GM19351 (cell line): Measurements from ENCODE around the gene FLRT2.

ENCODE experiments used
- ATAC-seq: cut with Tn5 transposase; IDR thresholded peaks from one replicate; pipeline ENCODE4 v1.9.1; 2021; ENCODE audit warnings: mild to moderate bottlenecking, moderate library complexity; ENCODE audit not compliant: unreplicated experiment

Gene FLRT2

DNA sequence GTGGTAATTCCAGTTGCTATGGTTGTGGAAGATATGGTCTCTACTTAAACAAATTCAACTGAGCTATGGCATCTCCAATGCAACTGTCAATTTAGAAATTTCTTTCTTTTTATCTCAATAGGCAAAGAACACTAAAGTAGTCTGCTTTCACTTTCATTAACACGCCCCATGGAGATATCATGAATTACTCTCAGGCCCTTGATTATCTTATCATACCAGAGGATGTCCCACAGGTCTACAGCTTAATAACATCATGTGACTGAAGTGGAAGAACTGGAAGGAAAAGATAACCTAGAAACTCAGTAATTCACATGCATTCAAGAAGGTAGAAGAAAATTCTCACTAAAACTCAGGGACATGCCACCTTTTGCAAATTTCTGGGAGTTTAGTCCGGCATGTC is 114.3 kb downstream of the FLRT2 start:
- no peak for ATAC-seq

DNA sequence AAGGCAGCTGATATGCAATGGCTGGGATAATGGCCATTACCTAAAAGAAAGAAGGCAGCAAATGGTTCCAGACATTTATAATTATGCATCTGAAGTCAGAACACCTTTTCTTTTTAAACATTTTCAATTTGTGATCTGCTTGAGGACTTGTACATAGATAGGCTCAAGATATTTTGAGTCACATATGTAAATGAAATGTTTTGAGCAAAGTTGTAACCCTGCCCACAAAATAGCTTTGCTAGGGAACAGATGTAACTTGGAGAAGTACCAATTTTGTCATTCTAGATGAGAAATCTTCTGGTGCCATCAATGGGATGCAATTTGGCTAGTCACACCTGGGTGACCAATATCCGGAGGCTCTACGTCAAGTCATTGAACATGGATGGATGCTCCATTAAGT is 123.1 kb downstream of the FLRT2 start:
- no peak for ATAC-seq

DNA sequence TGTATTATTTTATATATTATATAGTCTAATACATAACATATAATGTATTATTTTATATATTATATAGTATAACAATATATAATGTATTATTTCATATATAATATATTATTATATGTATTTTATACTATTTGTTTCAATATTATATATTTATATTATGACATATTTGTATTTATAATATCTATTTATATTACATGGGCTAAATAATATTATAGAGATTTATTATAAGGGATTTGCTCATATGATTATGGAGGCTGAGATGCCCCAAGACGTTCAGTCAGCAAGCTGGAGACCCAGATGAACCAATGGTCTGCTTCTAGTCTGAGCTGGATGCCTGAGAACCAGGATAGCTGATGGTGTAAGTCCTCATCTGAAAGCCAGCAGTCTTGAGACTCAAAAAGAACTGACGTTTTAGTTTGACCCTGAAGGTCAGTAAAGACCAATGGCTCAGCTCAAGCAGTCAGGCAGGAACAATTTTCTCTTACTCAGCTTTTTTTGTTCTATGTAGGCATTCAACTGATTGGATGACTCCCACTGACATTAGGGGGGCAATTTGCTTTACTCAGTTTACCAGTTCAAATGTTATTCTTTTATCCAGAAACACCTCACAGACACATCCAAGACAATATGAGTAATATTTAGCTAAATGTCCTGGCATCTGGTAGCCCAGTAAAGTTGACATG is 130.4 kb downstream of the FLRT2 start:
- no peak for ATAC-seq

DNA sequence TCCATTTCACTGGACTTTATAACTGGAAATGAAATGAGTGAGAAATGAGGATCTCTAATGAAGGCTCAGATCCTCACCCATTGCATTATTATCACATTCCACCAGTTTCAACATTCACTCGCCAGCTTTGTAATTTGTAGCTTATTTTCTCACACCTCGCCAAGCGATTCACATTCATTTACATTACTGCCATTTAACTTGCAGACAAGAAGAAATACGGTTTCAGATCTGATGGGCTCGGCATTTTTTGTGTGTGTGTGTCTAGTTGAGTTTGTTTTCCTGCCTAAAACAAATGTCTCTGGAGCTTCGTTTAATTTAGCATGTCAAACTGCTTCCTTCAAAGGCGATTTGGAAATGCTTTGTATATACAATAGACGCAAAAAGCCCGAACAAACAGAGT is 132.2 kb downstream of the FLRT2 start:
- ATAC-seq = no peak

DNA sequence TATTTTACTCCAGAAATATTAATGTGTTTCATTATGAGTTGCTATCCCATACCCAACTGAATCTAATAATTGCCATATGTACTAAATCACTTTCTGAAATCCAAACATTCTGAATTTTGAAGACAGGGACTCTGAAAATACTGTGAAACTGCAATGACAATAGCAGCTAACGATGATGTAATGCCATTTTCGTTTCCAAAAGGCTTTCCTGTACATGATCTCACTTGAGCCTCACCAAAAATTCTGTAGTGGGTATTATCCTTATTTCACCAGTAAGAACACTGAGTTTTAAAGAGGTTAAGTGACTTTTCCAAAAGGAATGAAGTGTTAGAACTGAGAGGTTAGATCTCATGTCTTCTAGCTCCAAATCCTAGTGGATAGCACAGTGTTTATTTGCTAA is 133.3 kb downstream of the FLRT2 start:
- ATAC-seq = no peak

DNA sequence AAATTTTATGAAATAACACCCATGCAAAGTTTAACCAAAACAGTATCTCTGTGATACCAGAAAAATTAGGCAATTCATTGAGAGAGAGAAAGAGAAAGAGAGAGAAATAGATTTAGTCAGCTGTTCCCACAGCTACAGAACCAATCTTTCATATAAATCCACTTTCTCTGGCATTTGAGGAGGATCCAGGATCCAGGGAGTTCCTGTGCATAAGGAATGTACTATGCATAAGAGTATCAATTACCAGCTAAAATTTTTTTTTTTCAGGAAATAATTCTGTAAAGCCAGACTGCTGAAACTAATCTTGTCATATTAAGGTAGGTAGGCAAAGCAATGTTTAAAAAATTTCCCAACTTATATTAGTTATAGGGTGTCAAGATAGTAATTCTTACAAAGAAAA is 133.7 kb downstream of the FLRT2 start:
- ATAC-seq = no peak

DNA sequence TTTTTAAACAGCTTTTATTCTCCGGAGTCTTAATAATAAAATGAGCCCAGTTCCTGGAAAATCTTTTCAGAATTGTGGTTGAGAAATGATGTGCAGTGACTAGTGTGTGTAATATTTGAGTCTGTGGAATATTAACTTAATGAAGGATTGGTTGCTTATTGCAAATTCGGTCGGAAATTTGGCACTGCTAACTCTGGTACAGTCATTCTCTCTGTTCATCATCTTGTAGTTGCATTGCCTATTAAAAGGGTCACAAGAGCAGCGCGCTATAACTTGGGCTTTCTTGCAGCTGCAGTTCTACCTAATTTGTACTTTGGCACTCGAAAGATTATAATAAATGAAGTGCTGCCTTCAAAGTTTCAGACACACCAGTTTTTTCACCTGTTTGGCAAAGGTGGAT is 146.0 kb downstream of the FLRT2 start:
- no peak for ATAC-seq

DNA sequence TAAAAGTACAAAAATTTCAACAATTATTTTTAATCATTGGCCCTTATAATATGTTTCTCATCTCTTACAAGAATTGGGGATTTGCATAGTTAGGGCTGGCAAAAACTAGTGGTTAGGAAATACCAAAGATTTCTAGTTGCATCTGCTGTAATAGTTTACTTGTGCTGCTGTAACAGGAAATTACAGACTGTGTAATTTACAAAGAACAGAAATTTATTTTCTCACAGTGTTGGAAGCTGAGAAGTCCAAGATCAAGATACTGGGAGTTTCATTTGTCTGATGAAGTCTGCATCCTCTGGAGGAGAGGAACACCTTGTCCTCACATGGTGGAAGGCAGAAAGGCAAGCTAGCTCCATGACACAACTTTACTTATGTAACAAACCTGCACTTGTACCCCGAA is 157.0 kb downstream of the FLRT2 start:
- ATAC-seq = no peak

DNA sequence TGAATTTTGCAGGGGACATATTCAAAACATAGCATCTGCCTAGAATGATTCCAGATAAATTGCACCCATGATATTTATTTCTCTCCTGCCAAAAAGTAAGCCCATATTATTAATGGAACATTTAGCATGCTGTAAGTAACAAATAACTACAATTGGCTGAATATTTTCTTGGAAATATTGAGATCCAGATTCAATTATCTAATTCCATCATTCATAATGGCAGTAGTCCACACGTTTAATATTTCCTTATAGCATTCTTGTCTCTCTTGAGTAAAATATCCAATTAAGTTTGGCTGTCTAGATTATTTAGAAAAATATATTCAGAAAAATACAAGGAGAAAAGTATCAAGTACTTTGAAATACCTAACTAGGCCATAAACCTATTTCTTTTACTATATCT is 157.5 kb downstream of the FLRT2 start:
- no peak for ATAC-seq

DNA sequence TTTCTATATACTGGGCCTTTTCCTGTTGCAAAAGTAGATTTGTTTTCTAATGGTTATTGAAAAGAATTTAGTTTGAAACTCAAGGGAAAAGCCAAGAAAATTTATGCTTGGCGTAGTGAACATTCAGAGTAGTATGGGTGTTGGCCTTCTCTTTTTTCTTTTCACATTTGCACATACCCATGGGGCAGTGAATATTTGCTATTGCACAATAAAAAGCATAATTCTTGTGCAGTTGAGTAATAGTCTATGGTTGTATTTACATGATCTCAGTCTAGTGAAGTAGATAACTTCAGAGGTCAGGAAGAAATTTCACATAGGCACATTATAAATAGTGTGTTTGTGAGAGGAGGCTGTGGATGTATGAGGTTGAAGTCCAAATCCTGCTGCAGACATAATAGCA is 158.1 kb downstream of the FLRT2 start:
- no peak for ATAC-seq

DNA sequence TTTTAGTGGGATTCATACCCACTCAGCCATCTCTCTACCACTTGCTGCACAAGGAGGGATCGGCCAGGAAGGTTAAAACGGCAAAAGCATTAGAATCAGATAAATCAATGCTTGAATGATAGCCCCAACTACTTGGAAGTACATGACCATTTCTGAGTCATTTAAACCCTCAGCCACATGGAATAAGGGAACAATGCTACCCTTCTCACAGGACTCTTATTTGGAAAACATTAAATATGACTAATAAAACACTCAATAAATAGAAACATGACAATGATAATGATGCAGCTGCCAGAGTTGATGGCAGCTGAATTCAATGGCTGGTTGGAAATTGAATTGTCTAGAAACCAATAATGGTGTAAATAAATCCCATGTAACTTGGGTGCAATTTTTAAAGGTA is 165.4 kb downstream of the FLRT2 start:
- ATAC-seq = no peak

DNA sequence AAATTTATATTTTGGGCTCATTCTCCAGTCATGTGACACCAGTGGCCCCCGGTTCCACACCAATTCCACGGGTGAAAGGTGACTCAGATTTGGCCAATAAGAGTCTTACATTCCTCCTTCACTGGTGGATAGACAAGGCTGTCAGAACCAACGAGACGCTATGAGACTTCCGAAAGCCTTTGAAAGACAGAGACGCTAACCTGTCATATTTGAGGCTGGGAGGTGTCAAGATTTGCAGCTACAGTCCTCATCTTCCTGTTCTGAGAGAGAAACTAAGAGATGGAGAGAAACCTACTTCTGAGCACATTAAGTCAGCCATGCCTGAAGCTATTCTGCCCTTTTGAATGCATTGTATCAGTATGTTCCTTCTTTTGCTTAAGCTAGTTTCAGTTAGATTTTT is 171.2 kb downstream of the FLRT2 start:
- no peak for ATAC-seq

DNA sequence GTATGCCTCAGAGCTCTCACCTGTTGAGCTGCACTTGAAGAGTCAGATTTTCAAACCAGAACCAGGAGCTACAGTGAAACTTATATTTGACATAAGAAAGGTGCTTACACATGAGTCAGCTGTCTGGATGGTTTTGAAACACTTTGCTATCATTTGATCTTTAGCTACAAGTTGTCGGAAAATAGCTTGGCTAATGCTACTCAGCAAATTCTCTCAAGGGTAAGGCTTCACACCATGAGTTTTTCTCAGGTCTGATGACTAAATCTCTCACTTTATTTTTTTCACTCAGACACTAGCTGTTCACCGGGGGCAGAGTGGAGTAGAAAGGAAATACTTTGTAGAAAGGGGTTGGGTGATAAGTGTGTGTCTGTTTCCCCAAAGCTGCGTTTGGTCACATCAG is 171.8 kb downstream of the FLRT2 start:
- ATAC-seq = no peak

DNA sequence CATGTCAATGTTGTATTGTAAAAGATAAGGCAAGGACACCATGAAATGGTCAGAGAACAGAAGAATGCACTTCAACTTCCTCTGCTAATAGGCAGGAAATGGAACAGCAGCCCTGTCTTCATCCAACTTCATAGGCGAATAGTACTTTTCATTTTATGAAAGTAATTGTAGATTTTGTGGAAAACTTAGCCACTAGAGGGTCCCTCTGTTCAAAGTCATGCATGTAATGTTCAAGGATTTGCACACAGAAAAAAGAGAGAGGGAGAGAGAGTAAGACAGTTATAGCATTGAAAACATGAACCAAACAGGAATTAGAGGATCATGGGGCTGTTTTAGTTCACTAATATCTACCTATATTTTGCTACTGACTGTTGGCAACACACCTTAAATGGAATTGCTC is 172.2 kb downstream of the FLRT2 start:
- no peak for ATAC-seq

DNA sequence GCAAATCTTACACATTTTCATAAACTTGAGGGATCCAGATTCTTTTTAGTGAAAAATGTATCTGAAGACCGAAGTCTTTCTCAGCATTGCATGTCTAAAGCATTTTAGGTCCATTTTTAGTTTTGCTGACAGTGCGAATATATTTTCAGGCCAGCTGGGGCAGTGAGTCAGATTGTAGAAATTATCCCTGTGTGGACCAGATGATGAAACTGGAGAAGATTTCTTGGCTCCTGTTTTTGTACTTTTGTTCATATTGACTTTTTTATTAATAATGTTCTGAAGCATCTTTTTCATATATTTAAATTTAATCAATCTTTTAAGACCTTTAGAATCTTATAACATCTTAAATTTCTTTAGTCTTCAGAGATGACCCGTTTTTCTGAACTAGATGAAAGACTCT is 173.1 kb downstream of the FLRT2 start:
- no peak for ATAC-seq
